Tibial nerve (tissue), 4 donors: Measurements from ENCODE around the gene PPP4R3A. TPM values are rescaled to one million over a fixed set of nuclear protein-coding genes. Genes with fewer than 3 reads are reported as not detected.

ENCODE experiments used
- DNase-seq, 2 donors: peaks; one replicate each; pipeline ENCODE4 v3.0.0-alpha.2; 2019; ENCODE audit warnings: low spot score in 2 of 2
- H3K27ac ChIP-seq, 4 donors: fragments of 200-600 bp; sonication (generic) in 3 of 4; one replicate each; pipeline ENCODE4 v1.5.1; 2017 to 2019; ENCODE audit warnings: mild to moderate bottlenecking in 1 of 4
- H3K27me3 ChIP-seq, 2 donors: fragments of 200-600 bp; sonication (generic) in 1 of 2; one replicate each; pipeline versions ENCODE4 v1.5.1 to v1.6.0; 2017 to 2019
- H3K36me3 ChIP-seq, 3 donors: fragments of 200-600 bp; sonication (generic); one replicate each; pipeline ENCODE4 v1.5.1; 2018 to 2019
- H3K4me1 ChIP-seq, 4 donors: fragments of 200-600 bp; sonication (generic) in 3 of 4; one replicate each; pipeline ENCODE4 v1.5.1; 2017 to 2019
- H3K4me3 ChIP-seq, 4 donors: fragments of 200-600 bp; sonication (generic) in 3 of 4; one replicate each; pipeline ENCODE4 v1.5.1; 2017 to 2019; ENCODE audit warnings: mild to moderate bottlenecking in 1 of 4, moderate library complexity in 1 of 4
- H3K9me3 ChIP-seq, 4 donors: fragments of 200-600 bp; sonication (generic) in 3 of 4; one replicate each; pipeline ENCODE4 v1.5.1; 2017 to 2019
- CTCF ChIP-seq, 5 experiments: fragments of 200-600 bp in 3 of 5; fragments of 450-650 bp in 2 of 5; sonication (generic) in 3 of 5; IDR thresholded peaks; one replicate each; pipeline ENCODE4 v1.5.1; 2016 to 2019; ENCODE audit warnings: antibody characterized with exemption in 5 of 5, mild to moderate bottlenecking in 3 of 5, moderate library complexity in 2 of 5
- EP300 ChIP-seq, 2 donors: sonication (generic); formaldehyde crosslinking; IDR thresholded peaks; one replicate each; pipeline ENCODE4 v1.6.1; 2017; ENCODE audit warnings: antibody characterized with exemption in 2 of 2, mild to moderate bottlenecking in 1 of 2
- POLR2A ChIP-seq, 2 donors: fragments of 450-650 bp; IDR thresholded peaks; one replicate each; pipeline ENCODE4 v1.6.1; 2017; ENCODE audit warnings: antibody characterized with exemption in 2 of 2, mild to moderate bottlenecking in 2 of 2, moderate library complexity in 2 of 2
- WGBS, 2 donors: methylation state at CpG; one replicate each; pipeline ENCODE4 v1.1.5; 2018; 5-methylcytosine and 5-hydroxymethylcytosine counted together
- total RNA-seq, 4 donors: library from RNA; depleted of rRNA; stranded (reverse); fragments of >200 nt; gene quantifications; one replicate each; pipeline ENCODE4 v1.1.0, GENCODE V29; 2016

PPP4R3A gene
- total RNA-seq, 4 donors from 2014 or later: 63.3 to 104 (median 80.2) TPM

DNA sequence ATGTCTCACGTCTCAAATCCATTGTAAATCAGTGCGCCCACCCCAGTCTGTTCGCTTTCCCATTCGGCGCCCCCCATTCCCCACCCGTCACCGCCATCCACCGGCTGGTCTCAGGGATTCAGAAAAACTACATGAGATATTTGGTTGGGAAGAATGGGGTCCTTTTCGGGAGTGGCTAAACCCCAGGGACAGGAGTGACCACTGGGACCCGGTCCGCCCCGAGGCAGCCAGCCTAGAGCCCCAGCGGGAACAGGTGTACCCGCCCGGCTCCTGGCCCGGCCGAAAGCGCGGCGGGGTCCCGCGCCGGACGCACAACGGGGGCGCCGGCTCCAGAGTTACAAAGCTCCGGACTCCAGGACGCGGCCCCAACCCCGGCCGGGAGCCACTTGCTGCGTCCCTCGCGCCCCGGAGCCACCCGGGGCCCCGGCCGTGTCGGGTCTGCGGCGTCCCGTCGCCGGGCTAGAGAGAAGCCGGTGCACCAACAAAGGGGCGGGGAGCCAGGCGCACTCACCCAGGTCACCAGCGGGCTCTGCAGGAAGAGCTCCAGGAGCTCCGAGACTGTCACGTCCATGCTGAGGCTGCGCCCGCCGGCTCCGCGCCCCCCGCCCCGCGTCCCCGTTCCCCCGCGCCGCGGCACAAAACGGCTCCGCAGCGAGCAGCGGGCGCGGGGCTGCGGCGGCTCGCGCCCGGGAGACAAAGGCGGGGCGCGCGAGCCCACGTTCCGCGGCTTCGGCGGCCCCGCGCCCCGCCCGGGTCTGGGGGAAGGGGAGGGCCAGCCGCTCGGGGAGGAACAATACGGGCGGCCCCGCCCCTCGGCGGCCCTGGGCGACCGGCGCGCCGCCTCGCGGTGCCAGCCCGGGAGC is 92.8 kb downstream of the PPP4R3A start, which contains the start of gene CCDC88C:
Gene CCDC88C, minus strand, starts transcription at position 701 of the 863 bp plus-strand sequence. Its CDS starts 130 bp downstream, at position 571.
- TF ChIP-seq EP300 (IDR thresholded peaks at IDR 0.05) (no peak), POLR2A (IDR thresholded peaks at IDR 0.05) (no peak), CTCF (IDR thresholded peaks at IDR 0.05) (no peak)
- DNase-seq: no peak
- H3K27me3 ChIP-seq: peaks cover 0 to 17% of the 10 kb centered on the region in 2 donors
- 1 to 2% methylated on average over 40 to 45 of the region's 103 CpGs for WGBS, 2 donors
- no peaks in the 10 kb centered on the region for H3K9me3 ChIP-seq
- H3K27ac ChIP-seq: peak within 1 kb of the TSS in 2 of 4 donors; percentile 9 to 79
- peak within 1 kb of the TSS; percentile 39 to 84 (median 50) for H3K4me3 ChIP-seq
- H3K4me1 ChIP-seq: peaks cover 0 to 26% (median 7%) of the 10 kb centered on the region in 4 donors
- H3K36me3 ChIP-seq: no peaks in the 10 kb centered on the region

DNA sequence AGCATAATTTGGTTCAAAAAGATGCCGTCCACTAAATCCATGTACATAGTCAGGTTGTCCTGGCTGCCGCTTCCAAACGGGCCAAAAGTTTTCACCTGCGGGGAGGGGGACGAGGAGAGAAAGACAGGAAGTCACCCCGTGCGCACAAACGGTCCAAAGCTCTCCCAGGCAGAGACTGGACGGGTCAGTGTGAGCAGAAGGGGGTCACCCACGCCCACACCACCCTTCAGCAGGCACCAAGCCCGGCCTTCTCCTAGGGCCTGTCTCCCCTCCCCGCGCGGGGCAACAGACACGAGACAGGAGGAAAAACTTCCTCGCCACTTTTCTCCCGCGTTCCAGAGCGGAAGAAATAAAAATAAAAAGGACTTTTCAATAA is 93.4 kb downstream of the PPP4R3A start:
- TF ChIP-seq CTCF (IDR thresholded peaks at IDR 0.05) (no peak), EP300 (IDR thresholded peaks at IDR 0.05) (no peak), POLR2A (IDR thresholded peaks at IDR 0.05) (no peak)
- Histone ChIP-seq H3K4me3 (peak overlapping the region in 3 of 4 donors; percentile 41 to 84 (median 60)), H3K9me3 (no peaks in the 10 kb centered on the region), H3K27me3 (peaks cover 0 to 20% of the 10 kb centered on the region in 2 donors), H3K4me1 (peaks cover 0 to 26% (median 7%) of the 10 kb centered on the region in 4 donors), H3K36me3 (no peaks in the 10 kb centered on the region), H3K27ac (peak overlapping the region in 1 of 4 donors; percentile 79)
- DNase-seq: no peak
- WGBS, 2 donors: 17 to 18% methylated on average over 19 of the region's 19 CpGs

- TF ChIP-seq POLR2A (IDR thresholded peaks at IDR 0.05): no peak
- TF ChIP-seq CTCF (IDR thresholded peaks at IDR 0.05): no peak
- no peak for TF ChIP-seq EP300 (IDR thresholded peaks at IDR 0.05)
- peak overlapping the region in 1 of 4 donors; percentile 79 for H3K27ac ChIP-seq
- H3K27me3 ChIP-seq: peaks cover 0 to 20% of the 10 kb centered on the region in 2 donors
- no peak for DNase-seq
- peak overlapping the region in 2 of 4 donors; percentile 60 to 84 for H3K4me3 ChIP-seq
- peaks cover 0 to 26% (median 8%) of the 10 kb centered on the region in 4 donors for H3K4me1 ChIP-seq
- 56 to 62% methylated on average over 18 of the region's 18 CpGs for WGBS, 2 donors
- H3K9me3 ChIP-seq: no peaks in the 10 kb centered on the region
- no peaks in the 10 kb centered on the region for H3K36me3 ChIP-seq
Measured at GRCh38 chr14:91415794-91416743, 94.0 kb downstream of the PPP4R3A start.

- TF ChIP-seq EP300 (IDR thresholded peaks at IDR 0.05) (no peak), POLR2A (IDR thresholded peaks at IDR 0.05) (no peak), CTCF (IDR thresholded peaks at IDR 0.05) (no peak)
- WGBS, 2 donors: 87 to 89% methylated on average over 3 of the region's 3 CpGs
- Histone ChIP-seq H3K4me1 (peaks cover 0 to 31% (median 12%) of the 10 kb centered on the region in 4 donors), H3K27me3 (peaks cover 0 to 20% of the 10 kb centered on the region in 2 donors), H3K4me3 (peak overlapping the region in 1 of 4 donors; percentile 5), H3K36me3 (no peaks in the 10 kb centered on the region), H3K27ac (peak overlapping the region in 1 of 4 donors; percentile 56), H3K9me3 (no peaks in the 10 kb centered on the region)
- no peak for DNase-seq
Measured at GRCh38 chr14:91414475-91414833, 95.7 kb downstream of the PPP4R3A start.
